Neural cell (in vitro differentiated cells): ENCODE results near the gene TMPRSS2. TPM values are rescaled to one million over a fixed set of nuclear protein-coding genes. Genes with fewer than 3 reads are reported as not detected.

Experiments used
- H2AFZ ChIP-seq: fragments of 200-600, 300-800 bp; sonication (generic), shearing (Covaris generic); 2 replicates; pipeline ENCODE4 v1.6.0; 2014; ENCODE audit warnings: low read depth, mild to moderate bottlenecking, antibody characterized with exemption, low read length, moderate library complexity
- H3F3A ChIP-seq: fragments of 200-600 bp; shearing (Covaris generic); 2 replicates; pipeline ENCODE4 v1.6.1; 2016; ENCODE audit warnings: mild to moderate bottlenecking, moderate library complexity, mixed read lengths, antibody characterized with exemption, low read length; ENCODE audit not compliant: insufficient read depth, poor library complexity, severe bottlenecking
- H3K27ac ChIP-seq: fragments of 200-600, 300-800 bp; sonication (generic), shearing (Covaris generic); 2 replicates; pipeline ENCODE4 v1.5.1; 2014; ENCODE audit warnings: mild to moderate bottlenecking, low read length, moderate library complexity
- H3K27me3 ChIP-seq: fragments of 300-800, 200-600 bp; sonication (generic), shearing (Covaris generic); 2 replicates; pipeline ENCODE4 v1.6.0; 2014; ENCODE audit warnings: mild to moderate bottlenecking, low read depth, low read length, moderate library complexity; ENCODE audit not compliant: insufficient read depth
- H3K36me3 ChIP-seq: fragments of 300-800, 200-600 bp; sonication (generic), shearing (Covaris generic); 2 replicates; pipeline ENCODE4 v1.5.1; 2014; ENCODE audit warnings: mild to moderate bottlenecking, antibody characterized with exemption, low read length, moderate library complexity; ENCODE audit not compliant: insufficient read depth
- H3K4me2 ChIP-seq: fragments of 300-800, 200-600 bp; sonication (generic), shearing (Covaris generic); 2 replicates; pipeline ENCODE4 v1.6.0; 2014; ENCODE audit warnings: mild to moderate bottlenecking, low read length
- H3K4me3 ChIP-seq: fragments of 300-800, 200-600 bp; sonication (generic), shearing (Covaris generic); 2 replicates; pipeline ENCODE4 v1.5.1; 2014; ENCODE audit warnings: mild to moderate bottlenecking, low read length, moderate library complexity
- H3K79me2 ChIP-seq: fragments of 200-600 bp; shearing (Covaris generic); replicated peaks from 2 replicates; pipeline ENCODE4 v1.6.0; 2014; ENCODE audit warnings: mild to moderate bottlenecking, low read length, moderate library complexity; ENCODE audit not compliant: insufficient read depth
- H3K9ac ChIP-seq: fragments of 300-800, 200-600 bp; sonication (generic), shearing (Covaris generic); 2 replicates; pipeline ENCODE4 v1.6.1; 2016; ENCODE audit warnings: mild to moderate bottlenecking, low read length, mixed read lengths
- H3K9me2 ChIP-seq: fragments of 200-600 bp; shearing (Covaris generic); 2 replicates; pipeline ENCODE4 v1.6.1; 2016; ENCODE audit warnings: mild to moderate bottlenecking, low read length, mixed read lengths; ENCODE audit not compliant: insufficient read depth
- H3K9me3 ChIP-seq: fragments of 200-600, 300-800 bp; sonication (generic), shearing (Covaris generic); 2 replicates; pipeline ENCODE4 v1.6.1; 2016; ENCODE audit warnings: mild to moderate bottlenecking, mixed run types, low read length, moderate library complexity, mixed read lengths
- H4K20me1 ChIP-seq: fragments of 200-600 bp; shearing (Covaris generic); 2 replicates; pipeline ENCODE4 v1.6.1; 2016; ENCODE audit warnings: mild to moderate bottlenecking, mixed run types; ENCODE audit not compliant: insufficient read depth
- CTCF ChIP-seq: fragments of 450-650 bp; IDR thresholded peaks from 2 replicates; pipeline ENCODE4 v1.5.1; 2014; ENCODE audit warnings: antibody characterized with exemption, mild to moderate bottlenecking, moderate library complexity; ENCODE audit not compliant: poor library complexity, severe bottlenecking
- EP300 ChIP-seq: fragments of 450-650 bp; conservative IDR thresholded peaks from 2 replicates; pipeline ENCODE4 v1.6.1; 2014; ENCODE audit warnings: antibody characterized with exemption, mild to moderate bottlenecking, moderate library complexity; ENCODE audit not compliant: poor library complexity, severe bottlenecking
- EZH2 ChIP-seq: fragments of 200-600, 300-800 bp; shearing (Covaris generic), sonication (generic); IDR thresholded peaks from 2 replicates; pipeline ENCODE4 v1.6.1; 2014; ENCODE audit warnings: antibody characterized with exemption, low read length, borderline replicate concordance, mild to moderate bottlenecking; ENCODE audit not compliant: insufficient read depth, poor library complexity, severe bottlenecking
- MXI1 ChIP-seq: fragments of 450-650 bp; conservative IDR thresholded peaks from 2 replicates; pipeline ENCODE4 v1.6.1; 2014; ENCODE audit warnings: antibody characterized with exemption, mild to moderate bottlenecking; ENCODE audit not compliant: poor library complexity, severe bottlenecking
- POLR2AphosphoS5 ChIP-seq: IDR thresholded peaks from 2 replicates; pipeline ENCODE4 v1.6.1; 2012
- RAD21 ChIP-seq: fragments of 450-650 bp; conservative IDR thresholded peaks from 2 replicates; pipeline ENCODE4 v1.6.1; 2014; ENCODE audit warnings: antibody characterized with exemption, mild to moderate bottlenecking, moderate library complexity
- REST ChIP-seq: IDR thresholded peaks from 2 replicates; pipeline ENCODE4 v1.6.1; 2012; ENCODE audit warnings: borderline replicate concordance
- SMC3 ChIP-seq: fragments of 450-650 bp; conservative IDR thresholded peaks from 2 replicates; pipeline ENCODE4 v1.6.1; 2014; ENCODE audit warnings: antibody characterized with exemption, mild to moderate bottlenecking, moderate library complexity; ENCODE audit not compliant: poor library complexity
- TAF1 ChIP-seq: IDR thresholded peaks from 2 replicates; pipeline ENCODE4 v1.6.1; 2012; ENCODE audit warnings: low read depth
- polyA plus RNA-seq: library from polyadenylated mRNA; depleted of rRNA; stranded (reverse); fragments of >200 nt; gene quantifications from 2 replicates; pipeline ENCODE4 v1.2.3, GENCODE V29; 2014

Gene TMPRSS2
- polyA plus RNA-seq, 1 donor from 2014 or later, result not detected

- no peak overlapping the region for H2AFZ ChIP-seq
- no peaks in the 10 kb centered on the region for H3K36me3 ChIP-seq
- no peak overlapping the region for H3K27ac ChIP-seq
- no peak overlapping the region for H3K4me3 ChIP-seq
- H4K20me1 ChIP-seq, result no peaks in the 10 kb centered on the region
- no peaks in the 10 kb centered on the region for H3K9me2 ChIP-seq
- TF ChIP-seq EP300 (no peak), TAF1 (no peak), EZH2 (no peak), RAD21 (no peak), CTCF (no peak), POLR2AphosphoS5 (no peak), MXI1 (no peak), SMC3 (no peak), REST (no peak)
- H3K4me2 ChIP-seq, result no peak overlapping the region
- H3K9ac ChIP-seq, result no peak overlapping the region
- H3K79me2 ChIP-seq, result no peaks in the 10 kb centered on the region
- H3K9me3 ChIP-seq, result no peaks in the 10 kb centered on the region
- H3K27me3 ChIP-seq, result no peaks in the 10 kb centered on the region
- H3F3A ChIP-seq, result no peaks in the 10 kb centered on the region
These were observed 22.4 kb upstream of the TMPRSS2 start for GRCh38 chr21:41530366-41530765.

DNA sequence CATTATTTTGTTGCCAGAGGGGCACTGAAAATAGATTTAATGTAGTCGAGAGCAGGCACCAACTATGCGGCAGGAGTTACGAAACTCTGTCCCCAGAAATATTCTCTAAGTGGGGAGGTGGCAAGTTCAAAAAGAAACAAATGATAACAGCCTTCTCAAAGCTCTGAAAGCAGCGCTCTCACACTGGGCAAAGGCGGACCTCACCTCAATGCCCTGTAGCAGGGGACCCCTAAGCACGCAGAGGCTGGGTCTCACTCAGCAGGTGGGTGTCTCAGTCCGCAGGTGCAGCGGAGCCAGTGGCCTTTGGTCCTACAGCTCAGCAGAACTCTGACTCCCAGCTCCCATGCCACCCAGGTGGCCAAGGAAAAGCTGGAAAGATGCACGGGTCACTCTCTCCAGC lies 21.8 kb upstream of the TMPRSS2 start:
- Histone ChIP-seq H3K27ac (no peak overlapping the region), H2AFZ (no peak overlapping the region), H3K4me2 (no peak overlapping the region), H3K36me3 (no peaks in the 10 kb centered on the region), H3K79me2 (no peaks in the 10 kb centered on the region), H4K20me1 (no peaks in the 10 kb centered on the region), H3K4me3 (no peak overlapping the region), H3F3A (no peaks in the 10 kb centered on the region), H3K27me3 (no peaks in the 10 kb centered on the region), H3K9me3 (no peaks in the 10 kb centered on the region), H3K9me2 (no peaks in the 10 kb centered on the region), H3K9ac (no peak overlapping the region)
- TF ChIP-seq POLR2AphosphoS5 (no peak), EZH2 (no peak), REST (no peak), EP300 (no peak)
